Measurements from ENCODE around the gene ADGRG2.

ADGRG2 gene

DNA sequence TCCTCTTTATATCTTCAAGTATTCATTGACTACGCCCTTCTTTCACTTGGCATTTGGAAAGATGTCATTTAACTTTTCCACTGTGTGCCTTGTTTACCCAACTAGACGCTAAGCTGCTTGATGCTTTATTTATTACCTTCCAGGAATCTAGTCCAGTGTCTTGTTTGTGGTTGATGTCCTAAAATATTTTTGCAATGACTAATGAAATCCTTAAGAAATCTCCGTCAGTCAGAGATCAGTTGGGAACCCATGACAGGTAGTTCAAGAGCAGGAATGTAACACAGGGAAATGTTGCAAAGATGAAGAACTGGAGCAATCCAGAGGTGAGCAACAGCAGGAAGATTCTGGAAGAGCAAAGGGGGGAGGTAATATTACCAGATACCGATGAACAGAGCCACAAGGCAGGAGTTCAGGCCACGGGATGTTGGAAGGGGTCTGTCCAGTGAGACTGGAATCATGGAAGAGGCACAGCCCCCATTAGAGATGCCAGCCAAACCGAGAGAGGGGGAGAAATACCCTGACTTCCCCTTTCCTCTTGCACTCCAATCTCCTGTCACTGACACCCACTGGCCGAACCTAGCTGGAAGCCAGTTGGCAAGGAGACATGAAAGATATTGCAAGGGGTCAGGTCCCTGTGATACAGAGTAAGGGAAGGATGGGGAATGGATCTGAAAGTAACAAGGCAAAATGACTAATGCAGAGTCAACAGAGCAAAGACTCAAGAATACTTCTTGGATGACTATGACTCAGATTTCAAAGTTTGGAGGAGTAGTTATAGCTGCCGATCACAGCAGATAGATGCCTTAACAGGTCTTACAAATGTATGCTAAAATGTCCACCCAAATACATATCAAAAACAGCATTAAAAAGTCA is 75.7 kb downstream of the ADGRG2 start:
- no peaks in the 10 kb centered on the region for H3K9me3 ChIP-seq
- TF ChIP-seq, protein P1, sequence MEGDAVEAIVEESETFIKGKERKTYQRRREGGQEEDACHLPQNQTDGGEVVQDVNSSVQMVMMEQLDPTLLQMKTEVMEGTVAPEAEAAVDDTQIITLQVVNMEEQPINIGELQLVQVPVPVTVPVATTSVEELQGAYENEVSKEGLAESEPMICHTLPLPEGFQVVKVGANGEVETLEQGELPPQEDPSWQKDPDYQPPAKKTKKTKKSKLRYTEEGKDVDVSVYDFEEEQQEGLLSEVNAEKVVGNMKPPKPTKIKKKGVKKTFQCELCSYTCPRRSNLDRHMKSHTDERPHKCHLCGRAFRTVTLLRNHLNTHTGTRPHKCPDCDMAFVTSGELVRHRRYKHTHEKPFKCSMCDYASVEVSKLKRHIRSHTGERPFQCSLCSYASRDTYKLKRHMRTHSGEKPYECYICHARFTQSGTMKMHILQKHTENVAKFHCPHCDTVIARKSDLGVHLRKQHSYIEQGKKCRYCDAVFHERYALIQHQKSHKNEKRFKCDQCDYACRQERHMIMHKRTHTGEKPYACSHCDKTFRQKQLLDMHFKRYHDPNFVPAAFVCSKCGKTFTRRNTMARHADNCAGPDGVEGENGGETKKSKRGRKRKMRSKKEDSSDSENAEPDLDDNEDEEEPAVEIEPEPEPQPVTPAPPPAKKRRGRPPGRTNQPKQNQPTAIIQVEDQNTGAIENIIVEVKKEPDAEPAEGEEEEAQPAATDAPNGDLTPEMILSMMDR (IDR thresholded peaks at IDR 0.05): no peak
- H3K36me3 ChIP-seq: no peaks in the 10 kb centered on the region
- H3K4me3 ChIP-seq (ENCODE audit: low read depth in 1 of 2, low read length in 1 of 2): no peak overlapping the region
- H3K4me1 ChIP-seq (ENCODE audit: control insufficient read depth in 1 of 2, insufficient read depth in 1 of 2, low read depth in 1 of 2, low read length in 1 of 2): peaks cover 4% of the 10 kb centered on the region in 2 experiments
- no peak overlapping the region for H3K27ac ChIP-seq
- no peaks in the 10 kb centered on the region for H3K27me3 ChIP-seq

DNA sequence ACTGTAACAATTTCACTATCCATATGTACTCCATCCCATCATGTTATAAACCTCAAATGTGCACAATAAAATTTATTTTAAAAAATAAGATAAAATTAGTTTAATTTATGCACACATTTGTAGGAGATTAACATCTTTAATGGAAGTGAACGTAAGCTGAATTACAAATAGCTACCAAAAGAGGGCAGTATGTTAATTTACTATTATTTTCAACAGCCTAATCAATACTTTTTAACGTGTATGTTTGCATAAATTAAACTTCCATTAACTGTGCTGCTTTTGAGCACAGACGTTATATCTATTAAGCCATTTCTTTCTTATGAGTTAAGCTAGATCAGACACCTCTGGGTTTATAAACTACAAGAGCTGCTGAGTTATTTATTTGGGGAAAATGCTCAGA is 81.9 kb downstream of the ADGRG2 start:
- Histone ChIP-seq H3K4me1 (ENCODE audit: control insufficient read depth in 1 of 2, insufficient read depth in 1 of 2, low read depth in 1 of 2, low read length in 1 of 2) (no peaks in the 10 kb centered on the region), H3K27ac (no peak overlapping the region), H3K9me3 (no peaks in the 10 kb centered on the region), H3K4me3 (ENCODE audit: low read depth in 1 of 2, low read length in 1 of 2) (no peak overlapping the region), H3K27me3 (no peaks in the 10 kb centered on the region), H3K36me3 (no peaks in the 10 kb centered on the region)
- TF ChIP-seq, protein P1 (IDR thresholded peaks at IDR 0.05): no peak

DNA sequence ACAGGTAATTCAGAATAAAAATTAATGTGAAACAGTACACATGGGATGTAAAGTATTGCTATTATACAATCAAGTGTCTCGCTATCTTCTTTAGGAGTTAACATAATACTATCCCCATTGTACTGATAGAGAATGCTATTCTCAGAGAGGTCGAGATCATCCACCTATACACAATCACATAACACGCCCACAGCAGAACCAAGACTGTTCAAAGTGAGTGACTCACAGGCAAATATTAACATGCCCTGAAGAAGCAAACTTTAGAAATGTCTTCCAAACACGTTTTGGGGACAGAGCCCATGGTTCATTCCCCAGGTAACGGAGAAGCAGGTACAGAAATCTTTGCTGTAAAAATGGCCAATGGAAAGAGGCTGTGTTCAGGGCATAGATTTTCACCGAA is 88.2 kb downstream of the ADGRG2 start:
- Histone ChIP-seq H3K4me1 (ENCODE audit: control insufficient read depth in 1 of 2, insufficient read depth in 1 of 2, low read depth in 1 of 2, low read length in 1 of 2) (no peaks in the 10 kb centered on the region), H3K4me3 (ENCODE audit: low read depth in 1 of 2, low read length in 1 of 2) (no peak overlapping the region), H3K36me3 (no peaks in the 10 kb centered on the region), H3K27ac (no peak overlapping the region), H3K27me3 (no peaks in the 10 kb centered on the region), H3K9me3 (no peaks in the 10 kb centered on the region)
- TF ChIP-seq, protein P1 (IDR thresholded peaks at IDR 0.05): no peak

DNA sequence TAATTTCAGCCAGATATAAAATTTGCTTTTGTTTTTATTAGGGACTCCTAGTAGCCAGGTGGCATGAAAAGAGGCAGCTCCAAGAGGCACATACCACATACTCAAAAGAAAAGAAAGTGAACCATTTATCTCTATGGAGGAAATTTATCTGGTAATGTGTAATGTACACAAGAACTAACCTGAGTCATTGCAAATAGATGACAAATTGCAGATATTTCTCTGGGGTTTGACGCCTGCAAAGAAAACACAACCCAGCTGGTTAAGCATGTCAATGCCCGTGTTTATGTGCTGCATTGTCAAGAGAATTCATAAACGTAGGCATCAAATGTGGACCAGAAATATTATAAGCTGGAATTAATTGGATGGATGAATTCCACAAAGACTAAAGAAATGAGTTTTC is 91.5 kb downstream of the ADGRG2 start:
- Histone ChIP-seq H3K4me1 (ENCODE audit: control insufficient read depth in 1 of 2, insufficient read depth in 1 of 2, low read depth in 1 of 2, low read length in 1 of 2) (no peaks in the 10 kb centered on the region), H3K36me3 (no peaks in the 10 kb centered on the region), H3K4me3 (ENCODE audit: low read depth in 1 of 2, low read length in 1 of 2) (no peak overlapping the region), H3K9me3 (no peaks in the 10 kb centered on the region), H3K27me3 (no peaks in the 10 kb centered on the region), H3K27ac (no peak overlapping the region)
- TF ChIP-seq, protein P1 (IDR thresholded peaks at IDR 0.05): no peak

DNA sequence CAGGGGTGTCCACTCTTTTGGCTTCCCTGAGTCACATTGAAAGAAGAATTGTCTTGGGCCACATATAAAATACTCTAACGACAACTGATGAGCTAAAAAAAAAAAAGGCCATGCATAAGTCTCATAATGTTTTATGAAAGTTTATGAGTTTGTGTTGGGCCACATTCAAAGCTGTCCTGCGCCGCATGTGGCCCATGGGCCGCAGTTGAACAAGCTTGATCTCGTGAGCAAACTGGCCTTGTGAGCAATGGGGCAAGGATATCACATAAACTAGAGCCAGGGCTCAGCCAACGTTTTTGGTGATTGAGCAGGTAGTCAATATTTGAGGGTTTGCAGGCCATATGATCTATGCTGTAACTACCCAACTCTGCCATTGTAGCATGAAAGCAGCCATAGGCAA is 93.7 kb downstream of the ADGRG2 start:
- no peaks in the 10 kb centered on the region for H3K9me3 ChIP-seq
- no peak overlapping the region for H3K4me3 ChIP-seq (ENCODE audit: low read depth in 1 of 2, low read length in 1 of 2)
- TF ChIP-seq, protein P1 (IDR thresholded peaks at IDR 0.05): no peak
- H3K4me1 ChIP-seq (ENCODE audit: control insufficient read depth in 1 of 2, insufficient read depth in 1 of 2, low read depth in 1 of 2, low read length in 1 of 2): no peaks in the 10 kb centered on the region
- H3K36me3 ChIP-seq: no peaks in the 10 kb centered on the region
- no peaks in the 10 kb centered on the region for H3K27me3 ChIP-seq
- H3K27ac ChIP-seq: no peak overlapping the region
